Measurements from ENCODE around the gene GNA15.

DNA sequence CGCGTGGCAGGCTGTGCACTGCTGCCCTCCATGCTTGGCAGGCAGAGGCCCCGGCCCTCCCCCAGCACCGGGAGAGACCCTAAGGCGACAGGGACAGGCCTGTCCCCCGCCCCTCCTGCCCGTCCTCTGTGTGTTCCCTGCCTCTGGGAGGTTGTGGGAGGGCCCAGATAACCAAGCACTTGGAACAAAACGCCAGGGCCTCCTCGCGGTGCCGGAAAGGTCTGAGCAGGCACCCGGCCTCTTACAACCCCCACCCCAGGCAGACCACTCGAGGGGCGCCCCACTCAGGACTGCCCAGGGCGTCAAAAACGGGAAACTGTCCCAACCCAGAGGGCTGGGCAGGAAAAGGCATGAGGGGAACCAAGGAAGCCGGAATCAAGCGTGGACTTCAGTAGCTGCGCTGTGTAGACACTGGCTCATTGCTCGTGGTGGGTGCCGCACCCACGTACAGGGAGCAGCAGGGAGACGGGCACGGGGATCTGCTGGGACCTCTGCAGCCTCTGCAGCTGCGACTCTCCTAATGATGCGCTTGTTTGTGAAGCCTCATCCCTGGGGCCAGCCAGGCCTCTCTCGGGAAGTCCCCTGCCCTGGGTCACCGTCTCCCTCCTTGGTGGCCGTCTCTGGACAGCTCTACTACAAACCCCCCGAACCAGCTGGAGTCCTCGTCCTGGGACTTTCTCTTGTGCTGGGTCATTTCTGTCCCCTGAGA lies 21.7 kb upstream of the GNA15 start:
- no peak for TF ChIP-seq POLR2A (IDR thresholded peaks at IDR 0.05)
- TF ChIP-seq EP300 (IDR thresholded peaks at IDR 0.05): no peak

Measured in tibial nerve (tissue), 3 donors.